Activated CD4-positive, alpha-beta T cell treated with anti-CD3 and anti-CD28 coated beads, Interleukin-2, Interleukin-6, amounts not matched to agents 100 ng/mL and 50 ng/mL, durations not matched to agents 16 hours and 8 hours (primary cell): ENCODE results near the gene KCNT2.
A peak's percentile ranks its signal among the peaks of the same experiment; 100 is the strongest.

ENCODE experiments used
- DNase-seq: peaks from one replicate; pipeline ENCODE4 v3.0.0-alpha.2; 2020

The KCNT2 gene

GRCh38 chr1:196385109-196385508 lies 223.1 kb downstream of the KCNT2 start:
- no peak for DNase-seq

DNA sequence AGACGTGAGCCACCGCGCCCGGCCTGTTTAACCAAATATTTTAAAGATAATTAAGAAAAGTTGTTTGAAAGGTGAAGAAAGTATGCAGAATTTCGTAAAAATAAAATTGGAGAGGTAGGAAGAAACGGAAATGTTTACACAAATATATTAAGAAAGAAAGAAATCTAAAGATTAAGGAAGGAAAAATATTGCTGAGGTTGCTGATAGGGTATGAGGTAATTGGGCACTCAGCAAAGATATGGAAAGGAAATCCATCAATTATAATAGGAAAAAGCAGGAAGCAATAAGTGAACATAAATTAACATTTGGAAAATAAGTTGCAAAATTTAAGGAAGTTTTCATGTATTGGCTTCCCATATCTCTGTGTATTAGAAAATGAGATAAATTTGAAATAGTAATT lies 225.9 kb downstream of the KCNT2 start:
- DNase-seq: no peak

- no peak for DNase-seq
Measured at GRCh38 chr1:196381544-196381943, 226.7 kb downstream of the KCNT2 start.

DNA sequence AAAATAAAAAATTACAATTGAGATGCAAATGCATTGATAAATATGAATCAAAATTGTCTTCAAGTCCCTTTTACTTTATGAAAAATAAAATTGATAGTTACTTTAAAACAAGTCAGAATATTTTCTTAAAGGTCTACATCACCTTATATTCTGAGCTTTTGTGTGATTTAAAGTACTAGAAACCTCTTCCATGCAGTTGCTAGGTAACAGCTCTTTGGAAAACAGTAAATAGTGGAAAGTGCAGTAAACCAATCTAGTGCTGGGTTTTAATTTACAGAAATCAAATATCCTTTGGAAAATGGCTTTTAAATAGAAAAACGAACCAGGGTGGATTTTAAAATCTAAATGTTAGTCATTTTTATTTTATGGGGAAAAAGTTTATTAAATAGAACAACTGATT lies 227.9 kb downstream of the KCNT2 start:
- DNase-seq: no peak

- DNase-seq: no peak
Measured at GRCh38 chr1:196377811-196378210, 230.4 kb downstream of the KCNT2 start.

DNA sequence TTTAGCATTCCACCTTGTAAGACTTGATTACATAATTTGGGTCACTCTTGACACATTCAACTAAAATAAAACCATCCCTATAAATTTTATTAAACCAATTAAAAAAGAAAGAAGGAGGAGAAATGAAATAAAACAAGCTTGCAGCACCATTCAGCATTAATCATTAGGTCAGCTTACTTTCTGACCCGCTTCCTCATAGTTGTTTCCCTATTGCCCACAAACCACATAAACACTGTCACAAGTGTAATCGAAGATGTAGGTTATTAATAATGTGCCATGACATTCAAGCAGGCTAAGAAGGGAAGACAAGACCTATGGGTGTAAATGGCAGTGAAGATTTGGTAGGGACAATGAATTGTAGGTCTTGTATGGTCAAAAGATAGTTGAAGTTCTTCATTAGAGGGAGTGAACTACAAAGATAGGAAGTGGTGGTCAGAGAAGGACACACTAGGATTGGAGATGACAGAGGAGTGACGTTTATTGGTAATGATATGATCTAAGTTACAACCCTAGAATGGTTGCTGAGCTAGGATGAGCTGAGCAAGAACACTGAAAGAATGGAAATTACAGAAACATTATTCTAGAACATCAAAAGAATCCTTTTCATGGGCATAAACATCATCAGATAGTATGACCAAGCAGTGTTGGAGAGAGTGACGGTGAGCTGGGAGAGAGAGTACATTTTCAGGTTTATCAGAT lies 231.5 kb downstream of the KCNT2 start:
- no peak for DNase-seq

- DNase-seq: no peak
Measured at GRCh38 chr1:196373798-196374197, 234.4 kb downstream of the KCNT2 start.

DNA sequence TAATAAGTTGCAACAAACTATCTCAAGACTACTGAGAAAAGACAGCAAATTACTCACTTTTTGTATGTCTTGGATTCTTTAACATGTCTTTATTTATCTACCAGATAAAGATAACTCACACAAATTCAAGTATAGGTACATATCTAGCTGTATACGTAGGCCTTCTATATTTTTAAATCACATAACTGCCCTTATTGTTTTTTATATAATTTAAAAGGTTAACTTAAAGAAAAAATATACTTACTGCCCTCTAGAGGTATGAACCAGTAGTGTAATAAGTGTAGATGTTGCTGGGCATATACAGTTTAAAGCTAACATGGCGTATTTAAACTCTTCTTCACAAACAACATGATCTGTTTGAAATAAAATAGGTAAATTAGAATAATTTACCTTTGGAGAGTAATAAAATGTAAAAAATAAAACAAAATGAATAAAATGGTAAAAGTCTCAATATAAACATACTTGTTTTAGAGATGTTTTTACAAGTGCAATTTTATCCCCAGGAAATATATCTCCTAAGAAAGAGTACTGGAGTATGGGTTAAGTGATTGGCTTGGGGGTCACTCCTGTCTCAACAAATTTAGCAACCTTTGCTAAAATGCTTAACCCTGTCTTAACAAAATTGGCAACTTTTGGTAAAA lies 235.2 kb downstream of the KCNT2 start:
- peak; percentile 38 for DNase-seq

DNA sequence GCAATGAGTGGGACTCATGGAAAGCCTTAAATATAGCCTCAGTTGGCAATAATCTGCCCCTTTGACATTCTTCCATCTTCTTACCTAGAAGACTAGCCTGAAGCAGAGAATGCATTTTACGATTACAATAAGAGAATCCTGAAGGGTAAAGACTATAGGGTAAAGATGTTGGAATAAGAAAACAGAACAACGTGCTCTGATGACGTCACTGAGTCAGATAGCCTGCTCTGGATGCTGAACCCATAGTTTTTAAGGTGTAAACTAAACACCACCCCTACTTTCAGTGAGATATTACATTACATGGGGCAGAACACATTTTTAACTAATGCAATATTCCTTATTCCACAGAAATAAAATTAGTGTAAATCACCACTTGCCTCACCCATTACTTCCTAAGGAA lies 240.4 kb downstream of the KCNT2 start:
- no peak for DNase-seq

GRCh38 chr1:196366817-196367495 lies 241.3 kb downstream of the KCNT2 start:
- no peak for DNase-seq

- no peak for DNase-seq
Measured at GRCh38 chr1:196361112-196361714, 247.0 kb downstream of the KCNT2 start.

- DNase-seq: no peak
Measured at GRCh38 chr1:196357913-196358312, 250.3 kb downstream of the KCNT2 start.

DNA sequence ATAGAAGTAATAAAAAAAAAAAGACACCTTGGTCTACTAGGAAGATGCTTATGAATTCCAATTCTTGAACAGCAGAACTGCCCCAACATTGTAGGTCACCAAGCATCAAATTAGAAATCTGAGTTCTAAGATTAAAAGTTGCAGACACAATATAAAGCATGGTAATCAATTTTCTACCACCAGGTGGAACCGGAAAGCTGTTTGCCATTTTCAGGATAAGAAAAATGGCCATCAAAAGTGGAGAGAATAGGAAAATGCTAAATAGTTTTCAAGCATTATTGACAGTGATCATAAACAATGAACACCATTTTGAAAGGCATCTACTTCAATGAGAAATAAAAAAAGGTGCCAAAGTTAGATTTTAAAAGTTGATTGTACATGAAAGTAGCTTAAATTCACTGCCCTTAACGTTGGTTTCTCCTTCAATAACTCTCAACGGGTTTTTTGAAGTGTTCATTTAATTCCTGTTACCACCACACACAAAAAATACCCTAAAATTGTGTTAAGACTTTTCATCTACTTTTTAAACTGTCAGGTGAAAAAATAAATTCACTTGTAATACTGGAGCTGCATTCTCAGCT lies 252.9 kb downstream of the KCNT2 start:
- no peak for DNase-seq

GRCh38 chr1:196344453-196344852 lies 263.8 kb downstream of the KCNT2 start:
- no peak for DNase-seq

GRCh38 chr1:196324345-196324744 lies 283.9 kb downstream of the KCNT2 start:
- no peak for DNase-seq

- no peak for DNase-seq
Measured at GRCh38 chr1:196323869-196324268, 284.4 kb downstream of the KCNT2 start.

DNA sequence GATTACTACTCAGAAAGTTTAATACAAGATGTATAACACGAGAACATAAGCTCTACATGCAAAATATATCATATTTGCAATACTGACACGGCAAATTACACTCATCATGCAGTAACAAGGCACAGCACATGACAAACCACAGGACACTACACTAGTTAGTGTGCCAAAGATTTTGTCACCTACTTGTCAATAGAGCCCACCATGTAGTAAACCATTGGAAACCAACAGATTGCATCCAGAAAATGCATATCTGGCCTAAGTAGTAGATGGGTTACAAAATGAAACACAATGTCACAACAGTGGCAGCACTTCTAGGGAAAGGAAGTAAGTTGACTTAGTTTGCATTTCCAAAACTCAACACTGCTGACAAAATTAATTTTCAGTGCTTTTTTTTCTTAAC lies 288.9 kb downstream of the KCNT2 start:
- no peak for DNase-seq

GRCh38 chr1:196317535-196318522 lies 290.4 kb downstream of the KCNT2 start:
- DNase-seq: no peak

- DNase-seq: no peak
Measured at GRCh38 chr1:196312739-196313138, 295.5 kb downstream of the KCNT2 start.

- DNase-seq: no peak
Measured at GRCh38 chr1:196309386-196309785, 298.9 kb downstream of the KCNT2 start.

GRCh38 chr1:196308176-196308575 lies 300.1 kb downstream of the KCNT2 start:
- DNase-seq: no peak

DNA sequence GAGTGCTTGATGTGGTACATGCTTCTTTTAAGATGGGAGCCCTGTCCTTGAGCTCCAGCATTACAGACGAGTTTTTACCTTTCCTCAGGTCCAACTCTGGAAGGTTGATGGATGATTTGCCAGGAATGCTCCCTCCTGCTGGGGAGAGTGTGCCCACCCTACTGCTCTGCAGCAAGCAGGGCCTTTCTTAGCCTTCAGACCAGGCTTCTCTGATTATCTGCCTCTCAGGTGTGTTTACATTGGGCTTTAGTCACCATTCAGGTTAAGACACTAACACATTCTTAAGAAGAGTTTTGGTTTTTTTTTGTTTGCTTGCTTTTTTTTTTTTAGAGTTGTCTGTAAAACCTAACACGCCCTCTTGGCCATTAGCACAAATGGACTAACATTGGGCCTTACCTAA lies 301.8 kb downstream of the KCNT2 start:
- no peak for DNase-seq
